Coronary artery (tissue), 2 donors: ENCODE data around the gene SPAG7.

Experiments
- DNase-seq: peaks from one replicate; pipeline ENCODE4 v3.0.0-alpha.2; 2017; ENCODE audit warnings: low spot score
- H3K27ac ChIP-seq, 2 donors: fragments of 200-600 bp; sonication (generic); one replicate each; pipeline ENCODE4 v1.5.1; 2016 to 2019
- H3K4me3 ChIP-seq: fragments of 200-600 bp; sonication (generic); 2 replicates; pipeline ENCODE4 v1.5.1; 2016; ENCODE audit warnings: mild to moderate bottlenecking, moderate library complexity
- CTCF ChIP-seq: fragments of 200-600 bp; sonication (generic); IDR thresholded peaks from one replicate; pipeline ENCODE4 v1.5.1; 2019; ENCODE audit warnings: antibody characterized with exemption

Gene SPAG7

GRCh38 chr17:4937553-4937952, 30.1 kb downstream of the SPAG7 start:
- Histone ChIP-seq H3K27ac (no peak overlapping the region), H3K4me3 (no peak overlapping the region)
- no peak for TF ChIP-seq CTCF
- no peak for DNase-seq

GRCh38 chr17:4936436-4936835, 31.2 kb downstream of the SPAG7 start:
- Histone ChIP-seq H3K27ac (no peak overlapping the region), H3K4me3 (no peak overlapping the region)
- DNase-seq, result no peak
- TF ChIP-seq CTCF, result no peak

DNA sequence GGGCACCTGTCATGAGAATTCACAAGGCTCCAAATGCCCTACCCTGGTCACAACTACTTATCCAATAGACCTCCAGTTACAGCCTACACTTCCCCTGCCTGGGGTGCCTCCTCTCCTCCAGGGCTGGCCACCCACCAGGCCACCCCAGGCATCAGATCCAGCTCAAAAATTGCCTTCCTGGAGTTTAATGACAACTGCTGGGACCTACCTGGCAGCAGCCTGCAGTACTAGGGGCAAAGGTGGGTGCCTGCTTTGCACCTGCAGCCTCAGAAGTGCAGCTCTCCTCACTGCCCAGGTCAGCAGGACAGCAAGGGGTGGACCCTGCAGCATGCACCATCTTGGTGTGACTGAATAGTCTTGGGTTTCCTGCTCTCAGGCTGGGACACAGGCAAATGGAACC, 32.0 kb downstream of the SPAG7 start:
- H3K27ac ChIP-seq, result no peak overlapping the region
- DNase-seq, result no peak
- no peak for TF ChIP-seq CTCF
- H3K4me3 ChIP-seq, result no peak overlapping the region

DNA sequence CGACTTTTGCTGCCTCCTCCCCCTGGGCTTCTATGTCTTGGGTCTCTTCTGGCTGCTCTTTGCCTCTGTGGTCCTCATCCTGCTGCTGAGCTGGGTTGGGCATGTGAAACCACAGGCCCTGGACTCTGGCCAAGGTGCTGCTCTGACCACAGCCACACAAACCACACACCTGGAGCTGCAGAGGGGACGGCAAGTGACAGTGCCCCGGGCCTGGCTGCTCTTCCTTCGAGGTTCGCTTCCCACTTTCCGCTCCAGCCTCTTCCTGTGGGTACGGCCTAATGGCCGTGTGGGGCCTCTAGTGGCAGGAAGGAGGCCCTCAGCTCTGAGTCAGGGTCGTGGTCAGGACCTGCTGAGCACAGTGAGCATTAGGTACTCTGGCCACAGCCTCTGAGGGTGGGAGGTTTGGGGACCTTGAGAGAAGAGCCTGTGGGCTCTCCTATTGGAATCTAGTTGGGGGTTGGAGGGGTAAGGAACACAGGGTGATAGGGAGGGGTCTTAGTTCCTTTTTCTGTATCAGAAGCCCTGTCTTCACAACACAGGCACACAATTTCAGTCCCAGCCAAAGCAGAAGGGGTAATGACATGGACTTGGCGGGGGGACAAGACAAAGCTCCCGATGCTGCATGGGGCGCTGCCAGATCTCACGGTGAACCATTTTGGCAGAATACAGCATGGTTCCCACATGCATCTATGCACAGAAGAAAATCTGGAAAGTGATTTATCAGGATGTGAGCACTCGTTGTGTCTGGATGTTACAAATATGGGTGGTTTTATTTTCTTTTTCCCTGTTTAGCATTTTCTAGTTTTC, 33.2 kb downstream of the SPAG7 start:
- TF ChIP-seq CTCF, result no peak
- H3K4me3 ChIP-seq, result no peak overlapping the region
- no peak for DNase-seq
- no peak overlapping the region for H3K27ac ChIP-seq

GRCh38 chr17:4933646-4934045, 34.0 kb downstream of the SPAG7 start:
- DNase-seq, result no peak
- H3K4me3 ChIP-seq, result no peak overlapping the region
- no peak overlapping the region for H3K27ac ChIP-seq
- no peak for TF ChIP-seq CTCF

DNA sequence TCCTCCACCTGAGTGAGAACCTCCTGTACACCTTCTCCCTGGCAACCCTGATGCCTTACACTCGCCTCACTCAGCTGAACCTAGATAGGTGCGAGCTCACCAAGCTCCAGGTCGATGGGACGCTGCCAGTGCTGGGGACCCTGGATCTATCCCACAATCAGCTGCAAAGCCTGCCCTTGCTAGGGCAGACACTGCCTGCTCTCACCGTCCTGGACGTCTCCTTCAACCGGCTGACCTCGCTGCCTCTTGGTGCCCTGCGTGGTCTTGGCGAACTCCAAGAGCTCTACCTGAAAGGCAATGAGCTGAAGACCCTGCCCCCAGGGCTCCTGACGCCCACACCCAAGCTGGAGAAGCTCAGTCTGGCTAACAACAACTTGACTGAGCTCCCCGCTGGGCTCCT, 34.9 kb downstream of the SPAG7 start:
- no peak for DNase-seq
- TF ChIP-seq CTCF, result no peak
- Histone ChIP-seq H3K4me3 (no peak overlapping the region), H3K27ac (no peak overlapping the region)

- DNase-seq, result no peak
- Histone ChIP-seq H3K4me3 (no peak within 1 kb of the TSS), H3K27ac (no peak within 1 kb of the TSS)
- TF ChIP-seq CTCF, result no peak
Observed at GRCh38 chr17:4931963-4932362, 35.7 kb downstream of the SPAG7 start, which contains the start of gene GP1BA. Gene GP1BA (plus strand): TSS chr17:4932277. CDS start chr17:4932605, 328 bp downstream.
